Mesendoderm (in vitro differentiated cells): Measurements from ENCODE around the gene RYR2.

Experiments
- DNase-seq: peaks from one replicate; pipeline ENCODE4 v3.0.0; 2013
- H2AK5ac ChIP-seq: 2 replicates; pipeline ENCODE4 v1.6.1; 2013; ENCODE audit warnings: low read length, inconsistent platforms
- H2BK120ac ChIP-seq: 2 replicates; pipeline ENCODE4 v1.6.1; 2013; ENCODE audit warnings: low read depth, mild to moderate bottlenecking, low read length, moderate library complexity, mixed read lengths
- H2BK15ac ChIP-seq: replicated peaks from 2 replicates; pipeline ENCODE4 v1.6.1; 2013; ENCODE audit warnings: low read depth, mild to moderate bottlenecking, moderate library complexity
- H2BK5ac ChIP-seq: 2 replicates; pipeline ENCODE4 v1.6.1; 2013; ENCODE audit warnings: low read length, inconsistent platforms
- H3K18ac ChIP-seq: 2 replicates; pipeline ENCODE4 v1.6.1; 2013; ENCODE audit warnings: mild to moderate bottlenecking, low read length, mixed read lengths
- H3K23ac ChIP-seq: one replicate; pipeline ENCODE4 v1.6.1; 2013; ENCODE audit warnings: low read length
- H3K27ac ChIP-seq: 2 replicates; pipeline ENCODE4 v1.5.1; 2013; ENCODE audit warnings: low read depth, mild to moderate bottlenecking, inconsistent platforms, low read length, moderate library complexity
- H3K27me3 ChIP-seq: 2 replicates; pipeline ENCODE4 v1.6.1; 2013; ENCODE audit warnings: low read length, control low read depth, mild to moderate bottlenecking, inconsistent platforms; ENCODE audit not compliant: insufficient read depth, poor library complexity
- H3K36me3 ChIP-seq: 2 replicates; pipeline ENCODE4 v1.6.1; 2013; ENCODE audit warnings: low read length, inconsistent platforms; ENCODE audit not compliant: control insufficient read depth, insufficient read depth
- H3K4ac ChIP-seq: one replicate; pipeline ENCODE4 v1.6.1; 2013; ENCODE audit warnings: low read depth, mild to moderate bottlenecking, low read length, moderate library complexity
- H3K4me1 ChIP-seq: 2 replicates; pipeline ENCODE4 v1.6.1; 2013; ENCODE audit warnings: low read depth, low read length, inconsistent platforms; ENCODE audit not compliant: control insufficient read depth
- H3K4me2 ChIP-seq: 2 replicates; pipeline ENCODE4 v1.6.1; 2013; ENCODE audit warnings: low read length
- H3K4me3 ChIP-seq: 2 replicates; pipeline ENCODE4 v1.5.1; 2013; ENCODE audit warnings: mild to moderate bottlenecking, low read length
- H3K56ac ChIP-seq: one replicate; pipeline ENCODE4 v1.6.1; 2013; ENCODE audit warnings: low read length
- H3K79me1 ChIP-seq: 2 replicates; pipeline ENCODE4 v1.6.1; 2013; ENCODE audit warnings: low read length, inconsistent platforms
- H3K79me2 ChIP-seq: 2 replicates; pipeline ENCODE4 v1.6.1; 2013; ENCODE audit warnings: mild to moderate bottlenecking, low read length; ENCODE audit not compliant: control insufficient read depth, insufficient read depth
- H3K9ac ChIP-seq: 2 replicates; pipeline ENCODE4 v1.6.1; 2013; ENCODE audit warnings: low read length, inconsistent platforms
- H4K5ac ChIP-seq: one replicate; pipeline ENCODE4 v1.6.1; 2013; ENCODE audit warnings: low read length
- H4K8ac ChIP-seq: one replicate; pipeline ENCODE4 v1.6.1; 2013; ENCODE audit warnings: low read depth, mild to moderate bottlenecking, control low read depth, low read length, moderate library complexity
- WGBS: extraction: QIAGEN DNeasy Blood & Tissue Kit; methylation state at CpG from one replicate; pipeline ENCODE4 v1.1.7; 2013; ENCODE audit warnings: low lambda C conversion rate, missing lambda C conversion rate; ENCODE audit not compliant: insufficient coverage; ENCODE audit errors: extremely low coverage; 5-methylcytosine and 5-hydroxymethylcytosine counted together

The RYR2 gene

DNA sequence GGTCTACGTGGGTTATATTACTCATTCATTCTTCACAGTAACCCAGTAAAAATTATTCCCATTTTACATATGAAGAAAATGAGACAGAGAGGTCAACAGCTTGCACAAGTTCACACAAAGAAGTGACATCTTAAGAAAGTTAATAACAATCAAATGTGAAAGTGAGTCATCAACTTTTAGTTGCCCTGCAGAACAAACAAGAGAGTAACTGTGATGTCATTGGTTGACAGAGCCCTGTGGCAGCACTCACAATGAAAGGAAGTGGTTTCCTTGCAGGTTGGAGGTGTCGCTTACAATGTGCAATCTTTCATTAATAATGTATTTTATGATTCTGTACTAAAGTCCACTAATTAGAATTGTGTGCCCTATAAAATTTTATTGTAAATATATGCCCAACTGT, 369.6 kb downstream of the RYR2 start:
- no peak overlapping the region for H3K18ac ChIP-seq
- no peak overlapping the region for H3K4ac ChIP-seq
- DNase-seq = peak; percentile 24
- no peak overlapping the region for H3K9ac ChIP-seq
- no peaks in the 10 kb centered on the region for H3K4me1 ChIP-seq
- no peak overlapping the region for H4K5ac ChIP-seq
- H3K79me1 ChIP-seq = no peaks in the 10 kb centered on the region
- no peak overlapping the region for H4K8ac ChIP-seq
- H2BK5ac ChIP-seq = no peak overlapping the region
- no peak overlapping the region for H3K56ac ChIP-seq
- H3K36me3 ChIP-seq = no peaks in the 10 kb centered on the region
- H3K27ac ChIP-seq = no peak overlapping the region
- no peak overlapping the region for H3K4me3 ChIP-seq
- no peak overlapping the region for H3K23ac ChIP-seq
- no peak overlapping the region for H2BK120ac ChIP-seq
- H2AK5ac ChIP-seq = no peak overlapping the region
- no peak overlapping the region for H2BK15ac ChIP-seq
- no peaks in the 10 kb centered on the region for H3K79me2 ChIP-seq
- no peak overlapping the region for H3K4me2 ChIP-seq
- no CpG with 5 or more reads among the region's 2 CpGs for WGBS
- H3K27me3 ChIP-seq = no peaks in the 10 kb centered on the region

DNA sequence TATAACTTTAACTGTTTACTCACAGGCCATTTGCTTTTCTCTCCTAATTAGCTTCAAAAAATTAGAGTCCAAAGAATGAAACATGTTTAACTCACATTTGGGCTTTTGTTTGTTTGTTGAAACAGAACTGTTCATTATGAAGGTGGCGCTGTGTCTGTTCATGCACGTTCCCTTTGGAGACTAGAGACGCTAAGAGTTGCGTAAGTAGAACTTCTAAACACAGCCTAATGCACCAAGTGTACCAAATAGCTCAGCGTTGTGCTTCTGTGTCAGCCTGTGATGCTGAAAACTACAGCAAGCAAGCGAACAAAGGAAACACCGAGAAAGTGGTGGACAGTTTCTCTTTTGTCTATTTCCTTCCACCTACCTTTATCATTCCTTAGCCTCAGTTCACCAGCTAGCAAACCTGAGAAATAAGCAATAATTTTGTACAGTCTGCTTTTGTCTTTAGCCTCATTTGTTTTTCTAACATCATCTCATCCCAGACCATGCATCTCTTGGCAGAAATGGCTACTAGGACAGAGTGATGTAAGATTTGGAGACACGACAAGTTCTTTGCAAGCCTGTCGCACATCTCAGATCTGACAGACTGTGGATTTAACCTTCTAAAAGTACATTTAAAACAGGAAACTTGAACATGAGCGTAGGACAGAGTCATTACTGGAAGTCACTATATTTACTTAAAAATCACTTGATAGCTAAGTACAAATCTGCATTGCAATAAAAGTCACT, 375.1 kb downstream of the RYR2 start:
- H4K8ac ChIP-seq = no peak overlapping the region
- no peak overlapping the region for H2BK120ac ChIP-seq
- H3K36me3 ChIP-seq = no peaks in the 10 kb centered on the region
- no peak overlapping the region for H2BK5ac ChIP-seq
- no peak overlapping the region for H3K27ac ChIP-seq
- H3K56ac ChIP-seq = no peak overlapping the region
- no CpG with 5 or more reads among the region's 10 CpGs for WGBS
- no peak overlapping the region for H4K5ac ChIP-seq
- H2BK15ac ChIP-seq = no peak overlapping the region
- DNase-seq = no peak
- H3K4me1 ChIP-seq = no peaks in the 10 kb centered on the region
- no peaks in the 10 kb centered on the region for H3K79me2 ChIP-seq
- no peak overlapping the region for H3K4me2 ChIP-seq
- H3K18ac ChIP-seq = no peak overlapping the region
- H3K23ac ChIP-seq = no peak overlapping the region
- no peak overlapping the region for H2AK5ac ChIP-seq
- H3K27me3 ChIP-seq = no peaks in the 10 kb centered on the region
- no peak overlapping the region for H3K4ac ChIP-seq
- no peaks in the 10 kb centered on the region for H3K79me1 ChIP-seq
- no peak overlapping the region for H3K9ac ChIP-seq
- H3K4me3 ChIP-seq = no peak overlapping the region

- Histone ChIP-seq H4K8ac (no peak overlapping the region), H3K56ac (no peak overlapping the region), H2BK5ac (no peak overlapping the region), H3K9ac (no peak overlapping the region), H2BK120ac (no peak overlapping the region), H3K4me1 (no peaks in the 10 kb centered on the region), H3K4me2 (no peak overlapping the region), H3K4me3 (no peak overlapping the region), H4K5ac (no peak overlapping the region), H3K23ac (no peak overlapping the region), H3K18ac (no peak overlapping the region), H2AK5ac (no peak overlapping the region), H3K27ac (no peak overlapping the region), H3K36me3 (no peaks in the 10 kb centered on the region), H3K4ac (no peak overlapping the region), H3K79me1 (no peaks in the 10 kb centered on the region), H2BK15ac (no peak overlapping the region), H3K27me3 (no peaks in the 10 kb centered on the region), H3K79me2 (no peaks in the 10 kb centered on the region)
- no peak for DNase-seq
- no CpG with 5 or more reads among the region's 4 CpGs for WGBS
These were observed 386.8 kb downstream of the RYR2 start for GRCh38 chr1:237428809-237429208.

DNA sequence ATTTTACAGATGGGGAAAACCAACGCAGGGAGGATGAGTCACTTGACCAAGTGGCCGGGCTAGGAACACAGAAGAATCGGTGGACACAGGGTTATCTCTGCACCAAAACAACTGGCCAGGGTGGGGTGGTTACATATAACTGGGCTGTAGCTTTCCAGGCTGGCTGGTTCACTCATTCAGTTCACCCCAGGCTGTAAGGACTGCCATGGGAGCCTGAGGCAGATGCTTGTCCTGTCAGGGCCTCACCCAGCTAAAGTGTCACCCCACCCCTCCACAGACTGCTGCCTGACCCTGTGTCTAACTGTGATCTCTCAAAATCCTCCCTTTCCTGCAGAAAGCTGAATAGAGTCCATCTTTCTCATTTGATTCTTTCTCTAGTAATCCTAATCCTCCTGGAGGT, 387.3 kb downstream of the RYR2 start:
- no peaks in the 10 kb centered on the region for H3K79me2 ChIP-seq
- H2BK5ac ChIP-seq = no peak overlapping the region
- H3K4me2 ChIP-seq = no peak overlapping the region
- H2BK15ac ChIP-seq = no peak overlapping the region
- no peaks in the 10 kb centered on the region for H3K27me3 ChIP-seq
- DNase-seq = no peak
- no peak overlapping the region for H3K27ac ChIP-seq
- no peak overlapping the region for H2BK120ac ChIP-seq
- H3K23ac ChIP-seq = no peak overlapping the region
- no peaks in the 10 kb centered on the region for H3K79me1 ChIP-seq
- no peak overlapping the region for H3K9ac ChIP-seq
- H3K4ac ChIP-seq = no peak overlapping the region
- no peak overlapping the region for H2AK5ac ChIP-seq
- no peaks in the 10 kb centered on the region for H3K4me1 ChIP-seq
- no peak overlapping the region for H4K8ac ChIP-seq
- no peak overlapping the region for H3K18ac ChIP-seq
- H3K4me3 ChIP-seq = no peak overlapping the region
- no peak overlapping the region for H3K56ac ChIP-seq
- no peak overlapping the region for H4K5ac ChIP-seq
- WGBS = no CpG with 5 or more reads among the region's 3 CpGs
- no peaks in the 10 kb centered on the region for H3K36me3 ChIP-seq

- Histone ChIP-seq H3K9ac (no peak overlapping the region), H3K4ac (no peak overlapping the region), H3K56ac (no peak overlapping the region), H3K79me2 (no peaks in the 10 kb centered on the region), H3K4me1 (no peaks in the 10 kb centered on the region), H3K23ac (no peak overlapping the region), H3K4me2 (no peak overlapping the region), H3K27me3 (no peaks in the 10 kb centered on the region), H3K36me3 (no peaks in the 10 kb centered on the region), H4K5ac (no peak overlapping the region), H3K27ac (no peak overlapping the region), H3K18ac (no peak overlapping the region), H2BK15ac (no peak overlapping the region), H3K4me3 (no peak overlapping the region), H2BK120ac (no peak overlapping the region), H3K79me1 (no peaks in the 10 kb centered on the region), H4K8ac (no peak overlapping the region), H2BK5ac (no peak overlapping the region), H2AK5ac (no peak overlapping the region)
- DNase-seq = no peak
These were observed 389.5 kb downstream of the RYR2 start for GRCh38 chr1:237431448-237431847.

GRCh38 chr1:237440346-237440745, 398.4 kb downstream of the RYR2 start:
- Histone ChIP-seq H4K5ac (no peak overlapping the region), H2AK5ac (no peak overlapping the region), H3K56ac (no peak overlapping the region), H3K23ac (no peak overlapping the region), H3K4me1 (no peaks in the 10 kb centered on the region), H3K4me3 (no peak overlapping the region), H3K4ac (no peak overlapping the region), H3K18ac (no peak overlapping the region), H3K27ac (no peak overlapping the region), H3K4me2 (no peak overlapping the region), H2BK120ac (no peak overlapping the region), H3K9ac (no peak overlapping the region), H3K79me1 (no peaks in the 10 kb centered on the region), H4K8ac (no peak overlapping the region), H3K36me3 (no peaks in the 10 kb centered on the region), H3K27me3 (no peaks in the 10 kb centered on the region), H3K79me2 (no peaks in the 10 kb centered on the region), H2BK15ac (no peak overlapping the region), H2BK5ac (no peak overlapping the region)
- DNase-seq = no peak
- WGBS = no CpG with 5 or more reads among the region's 2 CpGs
